ENCODE measurements around the gene PITX2. TPM values are rescaled to one million over a fixed set of nuclear protein-coding genes. Genes with fewer than 3 reads are reported as not detected.

PITX2 gene
- total RNA-seq, 1 donor from 2014 or later: 1.6 TPM

- no peaks in the 10 kb centered on the region for H3K36me3 ChIP-seq
- peaks cover 29% of the 10 kb centered on the region for H3K4me1 Mint-ChIP-seq
These were observed 2.8 kb upstream of the PITX2 start for GRCh38 chr4:110625576-110626257.

GRCh38 chr4:110624904-110625494, 2.1 kb upstream of the PITX2 start:
- Histone ChIP-seq H3K27ac (no peak overlapping the region), H3F3A (ENCODE audit: low read depth) (peaks cover 33% of the 10 kb centered on the region), H3K4me3 (no peak overlapping the region), H3K9ac (no peak overlapping the region), H2AFZ (replicated peaks) (no peak overlapping the region), H3K79me2 (ENCODE audit: low read depth) (no peaks in the 10 kb centered on the region), H3K4me2 (no peak overlapping the region), H3K4me1 (peaks cover 28% of the 10 kb centered on the region), H3K36me3 (no peaks in the 10 kb centered on the region), H3K27me3 (peaks cover 100% of the 10 kb centered on the region), H3K9me3 (ENCODE audit: low read depth) (no peaks in the 10 kb centered on the region), H4K20me1 (ENCODE audit: low read depth) (peaks cover 64% of the 10 kb centered on the region)
- Mint-ChIP-seq H3K4me1 (peaks cover 35% of the 10 kb centered on the region), H3K27me3 (ENCODE audit: insufficient read depth, low read depth) (peaks cover 90% of the 10 kb centered on the region), H3K27ac (no peak overlapping the region), H3K36me3 (no peaks in the 10 kb centered on the region), H3K9me3 (peaks cover 6% of the 10 kb centered on the region), H3K4me3 (no peak overlapping the region)
- TF ChIP-seq CTCF (IDR thresholded peaks at IDR 0.05): no peak
- no peak for TF ChIP-seq EZH2phosphoT487 (IDR thresholded peaks at IDR 0.05)
- TF ChIP-seq EZH2 (IDR thresholded peaks at IDR 0.05): no peak
- peak; percentile 16 for DNase-seq (ENCODE audit: low spot score)

More at GRCh38 chr4:110625576-110626257, 2.8 kb upstream of the PITX2 start:
- peak; percentile 45 for DNase-seq (ENCODE audit: low spot score)
- H3K4me1 ChIP-seq: peaks cover 26% of the 10 kb centered on the region
- no peak overlapping the region for H3K27ac ChIP-seq
- no peaks in the 10 kb centered on the region for H3K79me2 ChIP-seq (ENCODE audit: low read depth)
- Mint-ChIP-seq H3K4me3 (peak overlapping the region; percentile 11), H3K27me3 (ENCODE audit: insufficient read depth, low read depth) (peaks cover 90% of the 10 kb centered on the region), H3K9me3 (peaks cover 6% of the 10 kb centered on the region), H3K36me3 (no peaks in the 10 kb centered on the region), H3K27ac (no peak overlapping the region)
- no peak overlapping the region for H3K9ac ChIP-seq
- TF ChIP-seq CTCF (IDR thresholded peaks at IDR 0.05): no peak
- no peak for TF ChIP-seq EZH2phosphoT487 (IDR thresholded peaks at IDR 0.05)
- peak; percentile 48 for TF ChIP-seq EZH2 (IDR thresholded peaks at IDR 0.05)
- no peaks in the 10 kb centered on the region for H3K9me3 ChIP-seq (ENCODE audit: low read depth)
- no peak overlapping the region for H2AFZ ChIP-seq (replicated peaks)
- no peak overlapping the region for H3K4me3 ChIP-seq
- peaks cover 33% of the 10 kb centered on the region for H3F3A ChIP-seq (ENCODE audit: low read depth)
- peaks cover 100% of the 10 kb centered on the region for H3K27me3 ChIP-seq
- peaks cover 68% of the 10 kb centered on the region for H4K20me1 ChIP-seq (ENCODE audit: low read depth)
- no peak overlapping the region for H3K4me2 ChIP-seq

GRCh38 chr4:110624398-110624780, 1.5 kb upstream of the PITX2 start:
- no peak for DNase-seq (ENCODE audit: low spot score)
- Histone ChIP-seq H3K79me2 (ENCODE audit: low read depth) (no peaks in the 10 kb centered on the region), H3K36me3 (no peaks in the 10 kb centered on the region), H3K27ac (no peak overlapping the region), H3K9me3 (ENCODE audit: low read depth) (no peaks in the 10 kb centered on the region), H3K27me3 (peaks cover 100% of the 10 kb centered on the region), H3F3A (ENCODE audit: low read depth) (peaks cover 36% of the 10 kb centered on the region), H3K4me3 (no peak overlapping the region), H3K9ac (no peak overlapping the region), H3K4me2 (no peak overlapping the region), H4K20me1 (ENCODE audit: low read depth) (peaks cover 61% of the 10 kb centered on the region), H2AFZ (replicated peaks) (no peak overlapping the region), H3K4me1 (peaks cover 32% of the 10 kb centered on the region)
- Mint-ChIP-seq H3K4me3 (no peak overlapping the region), H3K4me1 (peaks cover 40% of the 10 kb centered on the region), H3K36me3 (no peaks in the 10 kb centered on the region), H3K27ac (no peak overlapping the region), H3K9me3 (peaks cover 6% of the 10 kb centered on the region), H3K27me3 (ENCODE audit: insufficient read depth, low read depth) (peaks cover 93% of the 10 kb centered on the region)
- TF ChIP-seq EZH2 (IDR thresholded peaks at IDR 0.05) (no peak), CTCF (IDR thresholded peaks at IDR 0.05) (no peak), EZH2phosphoT487 (IDR thresholded peaks at IDR 0.05) (no peak)

All from neural progenitor cell (in vitro differentiated cells).